ENCODE results near the gene NPHP4.

Gene NPHP4

GRCh38 chr1:5879421-5879820, 112.8 kb downstream of the NPHP4 start:
- no peak for DNase-seq (ENCODE audit: low read depth in 2 of 2)

GRCh38 chr1:5878971-5879370, 113.3 kb downstream of the NPHP4 start:
- no peak for DNase-seq (ENCODE audit: low read depth in 2 of 2)

DNA sequence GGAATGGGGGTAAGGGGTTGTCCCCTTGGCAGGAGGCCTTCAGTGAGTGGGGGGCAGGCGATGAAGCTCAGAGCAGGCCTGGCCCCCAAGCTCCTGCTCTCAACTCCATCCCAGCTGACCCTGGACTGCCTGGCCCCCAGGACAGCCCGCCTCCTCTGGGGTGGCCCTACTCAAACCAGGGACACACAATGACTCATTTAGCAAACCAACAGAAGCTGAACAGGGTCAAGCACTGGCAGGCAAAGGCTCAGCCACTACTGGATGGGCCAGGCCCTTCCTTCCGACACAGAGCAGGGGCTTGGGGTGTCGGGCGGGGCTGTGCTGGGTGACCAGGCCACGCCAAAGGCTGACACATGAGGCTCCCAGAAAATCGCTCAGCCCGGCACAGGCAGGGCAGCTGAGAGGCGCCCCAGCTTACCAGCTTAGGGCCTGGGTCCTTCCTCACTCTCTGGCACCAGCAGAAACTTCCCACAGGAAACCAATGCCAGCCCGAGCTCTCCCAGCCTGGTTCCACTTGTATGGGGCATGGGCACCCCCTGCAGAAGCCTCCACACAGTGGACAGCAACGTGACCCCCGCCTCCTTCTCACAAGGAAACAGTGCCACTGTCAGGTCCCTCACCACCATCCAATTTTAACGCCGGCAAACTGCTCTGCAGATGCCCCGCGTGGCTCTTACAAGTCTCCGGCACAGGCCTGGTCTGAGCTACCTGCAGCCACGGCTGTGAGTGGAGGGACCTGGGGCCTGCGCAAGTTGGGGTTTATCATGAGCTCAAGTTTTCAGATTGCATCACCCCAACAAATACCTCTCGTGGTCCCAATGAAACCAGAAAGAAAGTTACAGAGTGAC, 114.3 kb downstream of the NPHP4 start:
- no peak for DNase-seq (ENCODE audit: low read depth in 2 of 2)

- no peak for DNase-seq (ENCODE audit: low read depth in 2 of 2)
Observed at GRCh38 chr1:5877001-5877400, 115.2 kb downstream of the NPHP4 start.

DNA sequence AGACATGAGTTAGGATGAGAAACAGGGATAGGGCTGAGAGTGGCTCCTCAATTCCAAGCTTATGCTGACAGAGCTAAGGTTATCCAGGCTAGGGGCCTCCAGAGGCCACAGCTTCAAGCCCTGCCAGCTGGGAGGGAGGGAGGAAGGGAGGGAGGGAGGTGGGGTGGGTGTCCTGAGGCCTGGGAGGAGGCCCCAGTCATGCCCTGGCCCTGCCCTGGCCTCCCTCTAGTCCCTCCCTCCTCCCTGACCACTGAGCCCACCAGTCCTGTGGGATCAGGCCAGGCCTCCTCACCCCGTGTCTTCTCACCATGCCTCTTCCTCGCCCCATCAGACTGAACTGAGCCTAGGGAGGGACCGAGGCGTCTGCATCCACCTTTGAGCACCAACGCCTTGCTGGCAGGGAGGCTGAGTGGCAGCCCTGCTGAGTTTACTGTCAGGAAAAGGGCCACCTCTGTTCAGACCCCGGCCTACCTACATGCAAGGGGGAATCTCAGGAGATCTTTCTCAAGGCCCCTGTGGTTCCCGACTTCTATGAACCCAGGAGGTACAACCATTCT, 116.1 kb downstream of the NPHP4 start:
- no peak for DNase-seq (ENCODE audit: low read depth in 2 of 2)

DNA sequence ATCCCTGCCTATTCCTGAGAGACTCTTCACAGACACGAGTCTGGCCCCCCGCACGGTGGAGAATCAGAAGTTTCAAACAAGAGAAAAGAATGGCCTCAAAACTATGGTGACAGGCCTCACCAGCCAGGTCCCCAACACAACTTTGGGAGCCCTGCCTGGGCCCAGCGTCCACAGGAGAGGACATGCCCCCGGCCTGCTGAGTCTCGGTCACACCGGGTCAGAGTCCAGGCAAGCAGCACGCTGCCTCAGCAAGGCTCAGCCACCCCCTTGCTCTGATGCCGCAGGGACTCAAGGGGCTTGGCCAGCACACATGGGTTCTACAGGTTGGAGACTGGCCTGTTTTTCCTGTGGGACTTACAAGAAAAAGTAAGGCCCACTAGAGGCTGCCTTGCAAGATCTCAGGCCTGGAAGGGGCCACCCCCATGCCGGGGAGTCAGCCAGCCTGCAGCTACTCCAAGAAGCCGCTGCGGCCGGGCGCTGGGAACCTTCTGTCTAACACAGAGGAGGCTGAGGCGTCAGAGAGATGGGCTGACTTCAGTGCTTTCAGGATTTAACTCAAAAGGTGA, 116.8 kb downstream of the NPHP4 start:
- DNase-seq (ENCODE audit: low read depth in 2 of 2) = no peak

DNA sequence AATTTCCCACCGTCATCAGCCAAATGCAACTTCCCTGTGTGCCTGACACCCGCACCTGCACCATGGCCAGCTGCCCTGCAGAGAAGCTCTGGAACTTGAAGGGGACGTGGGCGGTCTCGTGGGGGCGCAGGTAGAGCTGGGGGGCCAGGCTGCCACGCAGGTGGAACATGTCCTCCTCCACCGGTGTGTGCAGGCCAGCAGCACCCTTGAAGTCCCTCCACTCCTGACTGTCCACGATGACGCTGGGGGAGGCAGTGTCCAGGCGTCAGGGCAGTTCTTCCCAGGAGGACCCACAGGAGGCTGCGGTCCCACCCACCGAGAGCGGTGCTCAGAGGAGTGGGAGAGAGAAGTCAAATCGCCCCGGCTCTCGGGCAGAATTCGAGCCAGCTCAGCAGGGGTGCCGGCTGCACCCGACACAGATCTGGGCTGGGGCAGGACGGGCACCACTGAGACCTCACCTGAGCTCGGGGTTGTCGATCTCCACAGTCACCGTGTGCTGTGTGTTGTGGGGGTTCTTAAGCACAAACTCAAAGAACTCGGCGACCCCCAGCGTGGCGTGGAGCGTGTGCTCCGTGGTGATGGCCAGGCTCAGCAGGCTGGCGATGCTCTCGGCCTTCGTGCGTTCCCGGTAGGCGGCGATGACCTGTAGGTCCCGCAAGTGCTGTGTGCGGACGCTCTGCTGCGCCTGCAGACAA, 117.7 kb downstream of the NPHP4 start:
- DNase-seq (ENCODE audit: low read depth in 2 of 2) = no peak

- no peak for DNase-seq (ENCODE audit: low read depth in 2 of 2)
Observed at GRCh38 chr1:5873556-5873955, 118.7 kb downstream of the NPHP4 start.

- no peak for DNase-seq (ENCODE audit: low read depth in 2 of 2)
Observed at GRCh38 chr1:5872886-5873285, 119.3 kb downstream of the NPHP4 start.

- DNase-seq (ENCODE audit: low read depth in 2 of 2) = no peak
Observed at GRCh38 chr1:5868931-5869500, 123.2 kb downstream of the NPHP4 start.

DNA sequence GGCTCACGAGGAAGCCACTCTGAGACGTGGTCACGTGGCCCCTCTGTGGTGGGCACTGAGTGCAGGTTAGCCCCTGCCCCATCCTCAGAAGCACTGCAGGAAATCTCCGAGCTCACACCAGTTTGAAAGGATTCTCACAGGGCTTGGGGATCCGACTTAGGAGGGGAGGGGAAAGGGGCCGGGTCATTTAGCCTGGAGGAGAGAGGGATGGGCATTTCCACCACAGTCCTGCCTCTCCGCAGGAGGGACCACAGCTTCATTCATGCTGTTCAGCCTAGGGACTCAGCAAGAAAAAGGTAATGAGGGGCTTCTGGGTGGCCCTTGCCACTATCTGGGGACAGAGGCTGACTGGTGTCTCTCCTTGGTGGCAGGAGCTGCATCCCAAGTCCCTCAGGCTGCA, 126.5 kb downstream of the NPHP4 start:
- DNase-seq (ENCODE audit: low read depth in 2 of 2) = no peak

DNA sequence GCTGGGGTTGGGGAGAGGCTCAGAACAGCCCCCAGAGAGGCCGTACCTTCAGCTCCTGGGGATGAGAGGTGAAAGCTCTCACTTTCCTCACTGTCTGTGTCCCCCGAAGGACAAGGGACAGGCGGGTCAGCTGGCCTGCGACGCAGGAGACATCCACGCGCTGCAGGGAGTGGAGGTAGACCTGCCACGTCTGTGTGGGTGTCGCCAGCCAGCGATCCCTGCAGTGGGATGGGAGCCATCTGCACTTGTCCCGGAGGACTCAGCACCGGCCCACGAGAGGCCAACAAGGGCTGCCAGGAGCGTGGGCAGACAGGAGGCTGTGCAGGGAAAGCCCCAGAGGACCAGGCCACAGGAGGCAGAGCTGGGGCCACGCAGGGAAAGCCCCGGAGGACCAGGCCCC, 127.2 kb downstream of the NPHP4 start:
- DNase-seq (ENCODE audit: low read depth in 2 of 2) = no peak

- DNase-seq (ENCODE audit: low read depth in 2 of 2) = no peak
Observed at GRCh38 chr1:5864256-5864655, 128.0 kb downstream of the NPHP4 start.

GRCh38 chr1:5863238-5863637, 129.0 kb downstream of the NPHP4 start:
- DNase-seq (ENCODE audit: low read depth in 2 of 2) = no peak

DNA sequence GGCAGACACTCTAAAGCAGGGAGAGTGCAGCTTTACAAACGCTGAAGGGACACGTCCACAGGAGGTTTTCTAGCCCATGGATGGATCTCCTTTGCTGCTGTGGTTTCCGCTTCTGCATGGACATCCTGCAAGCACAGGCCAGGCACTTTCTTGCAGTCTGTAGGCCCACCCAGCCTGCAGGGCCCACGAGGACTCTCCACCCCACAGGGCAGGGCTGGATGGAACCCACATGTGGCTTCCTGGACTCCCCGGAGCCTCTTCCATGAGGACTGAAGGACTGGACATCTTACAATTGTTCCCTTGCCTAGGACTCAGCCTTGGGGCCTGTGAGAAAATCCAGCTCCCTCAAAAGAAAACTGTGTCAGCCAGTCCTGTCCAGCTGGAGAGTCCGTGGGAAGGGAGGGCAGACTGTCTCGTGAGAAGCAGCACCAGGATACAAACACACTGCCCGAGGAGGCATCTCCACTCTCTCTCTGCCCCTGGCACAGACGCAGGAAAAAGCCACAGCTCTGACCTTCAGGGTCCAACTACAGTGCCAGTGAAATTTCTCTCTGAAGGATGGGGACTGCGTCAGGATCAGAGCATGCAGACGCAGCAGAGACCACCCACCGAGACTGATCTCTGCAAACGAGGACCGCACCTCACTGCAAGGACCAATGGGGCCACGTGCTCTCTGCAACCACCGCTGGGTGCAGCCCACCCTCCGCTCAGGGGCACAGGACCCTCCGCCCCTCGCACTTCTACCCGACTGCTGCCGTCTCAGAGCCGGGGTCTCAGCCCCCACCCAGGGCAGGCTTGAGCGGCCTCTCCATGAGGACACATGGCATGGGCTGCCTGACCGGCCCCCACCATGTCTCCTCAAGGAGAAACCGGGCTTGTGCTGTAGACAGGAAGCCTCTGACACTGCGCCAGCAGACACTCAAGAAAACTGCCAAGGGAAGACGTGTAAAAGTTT, 130.1 kb downstream of the NPHP4 start:
- DNase-seq (ENCODE audit: low read depth in 2 of 2) = no peak

- no peak for DNase-seq (ENCODE audit: low read depth in 2 of 2)
Observed at GRCh38 chr1:5860277-5860676, 131.9 kb downstream of the NPHP4 start.

DNA sequence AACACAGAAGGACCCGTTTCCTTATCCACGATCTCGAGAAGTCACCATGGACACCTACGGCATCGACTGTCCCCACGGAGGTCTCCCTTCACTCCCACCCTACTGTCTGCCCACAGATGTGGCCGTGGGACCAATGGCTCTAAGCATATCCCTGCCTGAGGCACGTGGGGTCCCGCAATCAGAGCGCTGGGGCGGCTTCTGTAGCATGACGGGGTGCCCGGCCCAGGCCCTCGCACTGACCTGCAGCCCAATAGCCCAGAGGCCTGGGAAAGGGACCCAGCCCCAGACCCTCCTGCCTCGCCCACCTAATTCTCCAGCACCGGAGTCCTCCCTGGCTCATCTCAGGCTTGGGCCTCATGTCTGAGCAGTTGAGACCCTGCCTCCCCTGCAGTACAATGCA, 132.5 kb downstream of the NPHP4 start:
- DNase-seq (ENCODE audit: low read depth in 2 of 2) = no peak

- DNase-seq (ENCODE audit: low read depth in 2 of 2) = no peak
Observed at GRCh38 chr1:5858844-5859407, 133.3 kb downstream of the NPHP4 start.

DNA sequence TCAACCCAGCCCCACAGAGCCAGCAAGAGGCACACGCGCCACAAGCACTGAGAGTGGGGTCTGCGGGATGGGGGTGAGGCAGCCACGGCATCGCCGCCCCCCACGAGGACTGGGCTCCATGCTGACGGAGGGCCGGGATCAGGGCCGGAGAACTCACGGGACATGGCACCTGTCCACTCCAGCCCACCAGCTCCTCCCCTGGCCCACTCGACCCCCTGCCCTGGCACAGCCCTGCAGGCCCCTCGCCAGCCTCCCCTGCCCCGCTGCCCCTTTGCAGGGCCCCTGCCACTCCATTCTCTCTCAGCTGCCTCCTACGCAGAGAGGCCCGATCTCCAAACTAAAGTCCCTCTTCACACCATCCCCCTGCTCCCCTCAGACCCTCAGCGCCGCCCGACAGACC, 134.0 kb downstream of the NPHP4 start:
- no peak for DNase-seq (ENCODE audit: low read depth in 2 of 2)

- no peak for DNase-seq (ENCODE audit: low read depth in 2 of 2)
Observed at GRCh38 chr1:5857508-5858090, 134.6 kb downstream of the NPHP4 start.

Data from stimulated activated CD8-positive, alpha-beta memory T cell treated with anti-CD3 and anti-CD28 coated beads, Interleukin-2, amount 100 ng/mL, for 1 hour (primary cell).